ENCODE measurements around the gene DUS4L. TPM values are rescaled to one million over a fixed set of nuclear protein-coding genes. Genes with fewer than 3 reads are reported as not detected.
A peak's percentile ranks its signal among the peaks of the same experiment; 100 is the strongest.

The DUS4L gene
- total RNA-seq, 1 experiment from 2014 or later: 16.3 TPM

- BruUV-seq (replicated peaks): no TSS peak
- Mint-ChIP-seq H3K36me3 (ENCODE audit: insufficient read depth, unreplicated experiment) (peaks cover 12% of the 10 kb centered on the region), H3K27ac (ENCODE audit: low read depth, unreplicated experiment) (no peak overlapping the region), H3K9me3 (ENCODE audit: unreplicated experiment) (no peaks in the 10 kb centered on the region), H3K4me1 (ENCODE audit: insufficient read depth, unreplicated experiment) (peaks cover 6% of the 10 kb centered on the region), H3K27me3 (ENCODE audit: insufficient read depth, unreplicated experiment) (no peaks in the 10 kb centered on the region), H3K4me3 (ENCODE audit: unreplicated experiment) (no peak overlapping the region)
- POLR2A ChIA-PET: interaction anchor here (1.1 kb wide), 1 partner anchor 20 kb away, joined by 4 read pairs; no protein-coding TSS in a partner anchor
- no peak for DNase-seq (ENCODE audit: unreplicated experiment)
- CTCF ChIA-PET: interaction anchor here (1.1 to 2.2 kb wide), 2 partner anchors 103 to 147 kb away, joined by 3 to 6 read pairs; no protein-coding TSS in a partner anchor
- TF ChIP-seq, protein P1, sequence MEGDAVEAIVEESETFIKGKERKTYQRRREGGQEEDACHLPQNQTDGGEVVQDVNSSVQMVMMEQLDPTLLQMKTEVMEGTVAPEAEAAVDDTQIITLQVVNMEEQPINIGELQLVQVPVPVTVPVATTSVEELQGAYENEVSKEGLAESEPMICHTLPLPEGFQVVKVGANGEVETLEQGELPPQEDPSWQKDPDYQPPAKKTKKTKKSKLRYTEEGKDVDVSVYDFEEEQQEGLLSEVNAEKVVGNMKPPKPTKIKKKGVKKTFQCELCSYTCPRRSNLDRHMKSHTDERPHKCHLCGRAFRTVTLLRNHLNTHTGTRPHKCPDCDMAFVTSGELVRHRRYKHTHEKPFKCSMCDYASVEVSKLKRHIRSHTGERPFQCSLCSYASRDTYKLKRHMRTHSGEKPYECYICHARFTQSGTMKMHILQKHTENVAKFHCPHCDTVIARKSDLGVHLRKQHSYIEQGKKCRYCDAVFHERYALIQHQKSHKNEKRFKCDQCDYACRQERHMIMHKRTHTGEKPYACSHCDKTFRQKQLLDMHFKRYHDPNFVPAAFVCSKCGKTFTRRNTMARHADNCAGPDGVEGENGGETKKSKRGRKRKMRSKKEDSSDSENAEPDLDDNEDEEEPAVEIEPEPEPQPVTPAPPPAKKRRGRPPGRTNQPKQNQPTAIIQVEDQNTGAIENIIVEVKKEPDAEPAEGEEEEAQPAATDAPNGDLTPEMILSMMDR (IDR thresholded peaks at IDR 0.05; ENCODE audit: unreplicated experiment): no peak
- intact Hi-C loops (cut with micrococcal nuclease): no loop called here
Measured at GRCh38 chr7:107610323-107610722, 46.6 kb downstream of the DUS4L start.

- no peaks in the 10 kb centered on the region for H3K9me3 Mint-ChIP-seq (ENCODE audit: unreplicated experiment)
- ChIA-PET CTCF (no interaction called here), POLR2A (no interaction called here)
- TF ChIP-seq, protein P1 (IDR thresholded peaks at IDR 0.05; ENCODE audit: unreplicated experiment): no peak
- no TSS peak for BruUV-seq (replicated peaks)
- no peaks in the 10 kb centered on the region for H3K27me3 Mint-ChIP-seq (ENCODE audit: insufficient read depth, unreplicated experiment)
- intact Hi-C loops (cut with micrococcal nuclease): no loop called here
- H3K27ac Mint-ChIP-seq (ENCODE audit: low read depth, unreplicated experiment): no peak overlapping the region
- H3K4me3 Mint-ChIP-seq (ENCODE audit: unreplicated experiment): no peak overlapping the region
- peaks cover 13% of the 10 kb centered on the region for H3K4me1 Mint-ChIP-seq (ENCODE audit: insufficient read depth, unreplicated experiment)
- peaks cover 18% of the 10 kb centered on the region for H3K36me3 Mint-ChIP-seq (ENCODE audit: insufficient read depth, unreplicated experiment)
- no peak for DNase-seq (ENCODE audit: unreplicated experiment)
Measured at GRCh38 chr7:107613439-107613838, 49.7 kb downstream of the DUS4L start.

- no peak overlapping the region for H3K27ac Mint-ChIP-seq (ENCODE audit: low read depth, unreplicated experiment)
- H3K9me3 Mint-ChIP-seq (ENCODE audit: unreplicated experiment): no peaks in the 10 kb centered on the region
- TF ChIP-seq, protein P1 (IDR thresholded peaks at IDR 0.05; ENCODE audit: unreplicated experiment): no peak
- no TSS peak for BruUV-seq (replicated peaks)
- H3K4me3 Mint-ChIP-seq (ENCODE audit: unreplicated experiment): no peak overlapping the region
- peaks cover 18% of the 10 kb centered on the region for H3K36me3 Mint-ChIP-seq (ENCODE audit: insufficient read depth, unreplicated experiment)
- CTCF ChIA-PET: no interaction called here
- POLR2A ChIA-PET: no interaction called here
- intact Hi-C loops (cut with micrococcal nuclease): no loop called here
- H3K4me1 Mint-ChIP-seq (ENCODE audit: insufficient read depth, unreplicated experiment): peaks cover 13% of the 10 kb centered on the region
- no peak for DNase-seq (ENCODE audit: unreplicated experiment)
- no peaks in the 10 kb centered on the region for H3K27me3 Mint-ChIP-seq (ENCODE audit: insufficient read depth, unreplicated experiment)
Measured at GRCh38 chr7:107613948-107614347, 50.2 kb downstream of the DUS4L start.

DNA sequence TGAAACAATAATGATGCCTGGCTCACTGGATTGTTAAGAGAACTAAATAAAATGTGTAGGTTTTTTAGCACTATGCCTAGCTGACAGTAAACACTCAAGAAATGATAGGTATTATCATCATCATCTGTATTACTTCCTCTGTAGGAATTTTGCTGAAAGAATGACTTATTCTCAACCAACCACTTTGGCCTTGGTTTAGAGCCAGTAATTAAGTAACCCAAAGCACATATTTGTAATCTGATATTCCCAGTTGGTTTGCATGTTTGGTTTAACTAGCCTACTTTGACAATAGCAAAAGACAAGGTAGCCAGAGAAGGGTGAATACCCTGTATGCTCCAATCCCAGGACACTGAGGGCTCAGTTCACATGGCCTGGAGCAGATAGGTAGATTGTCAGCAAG is 50.7 kb downstream of the DUS4L start:
- DNase-seq (ENCODE audit: unreplicated experiment): peak; percentile 59
- BruUV-seq (replicated peaks): no TSS peak

More for the DNA sequence above, 50.7 kb downstream of the DUS4L start:
- Mint-ChIP-seq H3K36me3 (ENCODE audit: insufficient read depth, unreplicated experiment) (peaks cover 18% of the 10 kb centered on the region), H3K9me3 (ENCODE audit: unreplicated experiment) (no peaks in the 10 kb centered on the region), H3K27me3 (ENCODE audit: insufficient read depth, unreplicated experiment) (no peaks in the 10 kb centered on the region), H3K4me3 (ENCODE audit: unreplicated experiment) (no peak overlapping the region), H3K4me1 (ENCODE audit: insufficient read depth, unreplicated experiment) (peaks cover 13% of the 10 kb centered on the region), H3K27ac (ENCODE audit: low read depth, unreplicated experiment) (no peak overlapping the region)
- intact Hi-C loops (cut with micrococcal nuclease): no loop called here
- ChIA-PET POLR2A (no interaction called here), CTCF (no interaction called here)
- TF ChIP-seq, protein P1 (IDR thresholded peaks at IDR 0.05; ENCODE audit: unreplicated experiment): no peak

All from MCF 10A (cell line).